Subcutaneous adipose tissue (tissue), 4 donors: ENCODE results near the gene WNT5A. TPM values are rescaled to one million over a fixed set of nuclear protein-coding genes. Genes with fewer than 3 reads are reported as not detected.

Experiments used
- total RNA-seq, 4 donors: library from RNA; depleted of rRNA; stranded (reverse); fragments of >200 nt; gene quantifications; one replicate each; pipeline ENCODE4 v1.1.0, GENCODE V29; 2016
- TF ChIP-seq, protein P1 (sequence below): fragments of 450-650 bp; IDR thresholded peaks from one replicate; pipeline ENCODE4 v1.5.1; 2016; ENCODE audit warnings: low read depth, mild to moderate bottlenecking, control low read depth, antibody characterized with exemption, moderate library complexity

WNT5A gene
- total RNA-seq, 4 donors from 2014 or later, result 0.51 to 5.3 (median 1.1) TPM

DNA sequence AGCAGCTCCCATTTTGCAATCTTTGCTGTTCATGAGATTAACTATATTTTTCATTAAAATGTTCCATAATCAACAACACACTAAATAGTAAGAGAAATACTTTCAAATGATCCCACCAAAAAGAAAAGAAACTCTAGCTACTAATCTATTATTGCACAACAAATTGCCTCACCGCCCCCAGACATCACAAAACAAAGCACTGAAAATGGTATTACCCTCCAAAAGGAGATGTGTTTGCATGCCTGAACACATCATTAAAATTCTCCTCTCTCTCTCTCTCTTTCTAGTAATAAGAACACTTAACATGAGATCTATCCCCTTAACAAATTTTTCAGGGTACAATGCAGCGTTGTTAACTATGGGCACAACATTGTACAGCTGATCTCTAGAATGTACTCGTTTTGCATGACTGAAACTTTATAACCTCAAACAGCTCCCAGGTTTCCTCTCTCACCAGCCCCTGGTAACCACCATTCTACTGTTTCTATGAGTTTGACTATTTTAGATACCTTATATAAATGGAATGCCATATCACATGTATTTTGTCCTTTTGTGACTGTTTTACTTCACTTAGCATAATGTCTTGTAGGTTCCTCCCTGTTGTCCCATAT lies 33.1 kb downstream of the WNT5A start:
- TF ChIP-seq, protein P1, sequence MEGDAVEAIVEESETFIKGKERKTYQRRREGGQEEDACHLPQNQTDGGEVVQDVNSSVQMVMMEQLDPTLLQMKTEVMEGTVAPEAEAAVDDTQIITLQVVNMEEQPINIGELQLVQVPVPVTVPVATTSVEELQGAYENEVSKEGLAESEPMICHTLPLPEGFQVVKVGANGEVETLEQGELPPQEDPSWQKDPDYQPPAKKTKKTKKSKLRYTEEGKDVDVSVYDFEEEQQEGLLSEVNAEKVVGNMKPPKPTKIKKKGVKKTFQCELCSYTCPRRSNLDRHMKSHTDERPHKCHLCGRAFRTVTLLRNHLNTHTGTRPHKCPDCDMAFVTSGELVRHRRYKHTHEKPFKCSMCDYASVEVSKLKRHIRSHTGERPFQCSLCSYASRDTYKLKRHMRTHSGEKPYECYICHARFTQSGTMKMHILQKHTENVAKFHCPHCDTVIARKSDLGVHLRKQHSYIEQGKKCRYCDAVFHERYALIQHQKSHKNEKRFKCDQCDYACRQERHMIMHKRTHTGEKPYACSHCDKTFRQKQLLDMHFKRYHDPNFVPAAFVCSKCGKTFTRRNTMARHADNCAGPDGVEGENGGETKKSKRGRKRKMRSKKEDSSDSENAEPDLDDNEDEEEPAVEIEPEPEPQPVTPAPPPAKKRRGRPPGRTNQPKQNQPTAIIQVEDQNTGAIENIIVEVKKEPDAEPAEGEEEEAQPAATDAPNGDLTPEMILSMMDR, result no peak

DNA sequence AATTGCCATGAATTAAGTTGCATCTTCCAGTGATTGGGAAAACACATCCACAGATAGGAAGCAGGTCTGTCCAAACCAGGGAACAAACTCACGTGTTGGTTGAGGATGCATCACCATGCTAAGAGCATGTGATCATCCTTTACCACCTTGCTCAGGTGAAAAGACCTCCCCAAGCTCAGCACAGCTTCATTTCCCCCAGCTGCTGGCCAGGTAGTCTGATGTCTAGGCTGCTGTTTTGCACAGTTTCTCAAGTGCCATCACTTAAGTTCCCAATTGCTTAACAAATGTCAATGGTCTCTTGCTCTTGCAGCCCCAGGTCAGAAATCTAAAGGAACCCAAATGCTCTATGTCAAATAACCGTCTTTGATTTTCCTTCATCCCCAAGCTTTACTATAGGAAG lies 34.2 kb downstream of the WNT5A start:
- TF ChIP-seq, protein P1, result no peak

DNA sequence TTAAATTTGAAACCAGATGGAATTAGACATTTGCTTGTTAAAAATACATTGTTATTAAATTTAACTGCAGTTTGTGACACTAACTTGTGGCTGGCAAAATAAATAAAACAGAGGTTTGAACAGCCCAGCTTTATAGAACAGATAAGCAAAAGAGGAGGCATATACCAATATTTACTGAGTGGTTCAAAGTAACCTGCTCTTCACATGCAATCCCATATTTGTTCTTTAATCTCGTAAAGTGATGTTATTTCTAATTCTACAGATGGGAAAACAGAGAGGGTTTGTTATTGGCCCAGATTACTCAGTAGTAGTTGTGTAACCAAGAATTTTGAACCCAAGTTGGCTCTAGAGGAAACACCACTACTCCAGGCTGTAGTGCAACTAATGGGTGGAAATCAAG lies 37.6 kb downstream of the WNT5A start:
- TF ChIP-seq, protein P1, result no peak

DNA sequence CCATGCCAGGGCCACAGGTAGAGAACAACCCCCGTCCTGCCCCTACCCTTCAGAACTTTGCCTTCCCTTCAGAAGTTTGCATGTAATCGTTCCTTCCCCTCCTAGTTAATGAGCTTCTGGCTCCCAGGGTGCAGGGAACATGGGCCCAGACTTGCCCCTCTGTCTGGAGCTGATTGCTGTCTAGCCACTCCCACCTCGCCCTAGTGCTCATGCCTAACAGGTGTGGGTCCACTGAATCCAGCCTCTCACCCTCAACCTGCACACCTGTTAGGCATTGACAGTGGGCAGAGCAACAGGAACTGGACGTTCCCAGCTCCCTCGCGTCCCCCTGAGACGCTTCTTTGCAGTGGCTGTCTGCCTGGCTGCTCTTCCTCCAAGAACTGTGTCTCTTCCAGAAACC lies 40.3 kb downstream of the WNT5A start:
- TF ChIP-seq, protein P1, result no peak

DNA sequence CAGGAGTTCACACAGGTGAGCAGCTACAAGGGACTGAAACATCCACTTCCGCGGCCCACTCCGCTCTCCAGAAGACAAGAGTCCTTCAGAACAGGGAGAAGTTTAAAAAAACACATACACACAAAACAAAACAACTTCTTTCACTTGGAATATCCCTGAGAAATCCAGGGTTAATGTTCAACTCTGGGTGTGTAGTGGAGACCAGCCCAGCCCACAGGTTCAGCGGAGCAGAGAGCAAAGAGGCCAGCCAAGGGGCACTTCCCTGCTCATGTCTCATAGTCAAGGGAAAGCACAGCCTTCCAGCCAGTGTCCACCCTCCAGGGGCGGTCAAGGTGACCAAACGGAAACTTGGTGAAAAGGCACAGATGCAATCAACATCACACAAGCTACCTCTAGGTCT lies 41.6 kb downstream of the WNT5A start:
- TF ChIP-seq, protein P1, result no peak

DNA sequence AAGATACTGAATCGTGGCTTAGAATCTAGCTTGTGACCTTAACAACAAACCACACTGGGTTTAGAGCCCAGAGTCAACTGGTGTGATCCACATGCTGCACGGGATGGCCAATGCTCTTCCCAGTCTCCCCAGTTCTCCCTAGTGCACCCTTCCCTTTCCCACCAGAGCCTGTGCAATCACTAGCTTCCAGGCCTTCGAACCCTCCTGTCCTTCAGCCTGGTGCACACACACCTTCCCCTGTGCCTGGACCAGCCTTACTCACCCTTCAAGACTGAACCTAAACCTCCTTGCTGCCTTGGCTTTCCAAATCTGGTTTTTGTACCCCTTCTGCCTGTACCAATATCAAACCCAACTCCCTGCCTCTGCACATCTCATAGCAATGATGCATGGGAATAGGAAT lies 43.8 kb downstream of the WNT5A start:
- TF ChIP-seq, protein P1, result no peak

DNA sequence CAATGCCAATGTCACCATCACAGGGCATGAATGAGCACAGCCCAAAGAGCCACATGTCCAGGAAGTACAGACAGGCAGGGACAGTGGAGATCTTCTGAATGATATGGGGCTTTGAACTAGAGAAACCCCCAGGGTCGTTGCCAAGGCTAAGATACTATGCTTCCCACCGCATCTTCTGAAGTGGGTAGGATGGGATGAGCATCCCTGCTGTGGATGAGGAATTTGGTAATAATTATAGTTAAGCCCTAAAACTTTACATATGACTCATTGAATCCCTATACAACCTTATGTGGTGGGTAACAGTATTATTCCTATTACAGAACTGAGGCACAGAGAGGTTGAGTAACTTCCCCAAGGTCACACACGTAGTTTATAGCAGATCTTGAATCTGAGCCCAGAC lies 44.2 kb downstream of the WNT5A start:
- TF ChIP-seq, protein P1, result no peak
